ENCODE measurements around the gene MED25.

GRCh38 chr19:49837425-49837824, 19.3 kb downstream of the MED25 start:
- no peak for TF ChIP-seq CTCF (conservative IDR thresholded peaks at IDR 0.05; ENCODE audit: low read depth, low read length)
- no peak for TF ChIP-seq EZH2 (IDR thresholded peaks at IDR 0.05; ENCODE audit: borderline replicate concordance, low read depth, low read length, poor library complexity, severe bottlenecking)
